Muscle of leg (tissue), 11 donors: ENCODE results near the gene KBTBD13. TPM values are rescaled to one million over a fixed set of nuclear protein-coding genes. Genes with fewer than 3 reads are reported as not detected.

Source experiments
- DNase-seq: peaks from one replicate; pipeline ENCODE4 v3.0.0; 2013
- H3K27ac ChIP-seq: one replicate; pipeline ENCODE4 v1.5.1; 2013; ENCODE audit warnings: mild to moderate bottlenecking, low read length, control low read depth
- H3K27me3 ChIP-seq: one replicate; pipeline ENCODE4 v1.6.1; 2013; ENCODE audit warnings: low read length; ENCODE audit not compliant: control insufficient read depth, insufficient read depth
- H3K36me3 ChIP-seq: one replicate; pipeline ENCODE4 v1.6.1; 2013; ENCODE audit warnings: low read length; ENCODE audit not compliant: control insufficient read depth, insufficient read depth
- H3K4me1 ChIP-seq: one replicate; pipeline ENCODE4 v1.6.1; 2013; ENCODE audit warnings: low read length; ENCODE audit not compliant: control insufficient read depth, insufficient read depth
- H3K4me3 ChIP-seq: one replicate; pipeline ENCODE4 v1.5.1; 2013; ENCODE audit warnings: low read length, control low read depth
- H3K9me3 ChIP-seq: replicated peaks from 2 replicates; pipeline ENCODE4 v1.6.1; 2013; ENCODE audit warnings: low read depth, low read length; ENCODE audit not compliant: control insufficient read depth
- WGBS: methylation state at CpG from one replicate; pipeline ENCODE4 v1.1.5; 2013; ENCODE audit warnings: missing lambda C conversion rate; ENCODE audit not compliant: insufficient coverage; 5-methylcytosine and 5-hydroxymethylcytosine counted together
- polyA plus RNA-seq, 8 donors: library from polyadenylated mRNA; unstranded; fragments of 120-200 nt; gene quantifications; one replicate each; pipeline versions ENCODE4 v1.2.1 to v1.2.3, GENCODE V29; 2013; ENCODE audit warnings: inconsistent platforms in 1 of 8, low replicate concordance in 1 of 8; ENCODE audit not compliant: insufficient read length in 8 of 8, insufficient read depth in 1 of 8
- total RNA-seq: library from RNA; stranded (reverse); fragments of 120-200 nt; gene quantifications from one replicate; pipeline ENCODE4 v1.2.4, GENCODE V29; 2013

The KBTBD13 gene
- total and polyA plus RNA-seq, 9 donors = 0.48 to 2.5 (median 1.6) TPM

DNA sequence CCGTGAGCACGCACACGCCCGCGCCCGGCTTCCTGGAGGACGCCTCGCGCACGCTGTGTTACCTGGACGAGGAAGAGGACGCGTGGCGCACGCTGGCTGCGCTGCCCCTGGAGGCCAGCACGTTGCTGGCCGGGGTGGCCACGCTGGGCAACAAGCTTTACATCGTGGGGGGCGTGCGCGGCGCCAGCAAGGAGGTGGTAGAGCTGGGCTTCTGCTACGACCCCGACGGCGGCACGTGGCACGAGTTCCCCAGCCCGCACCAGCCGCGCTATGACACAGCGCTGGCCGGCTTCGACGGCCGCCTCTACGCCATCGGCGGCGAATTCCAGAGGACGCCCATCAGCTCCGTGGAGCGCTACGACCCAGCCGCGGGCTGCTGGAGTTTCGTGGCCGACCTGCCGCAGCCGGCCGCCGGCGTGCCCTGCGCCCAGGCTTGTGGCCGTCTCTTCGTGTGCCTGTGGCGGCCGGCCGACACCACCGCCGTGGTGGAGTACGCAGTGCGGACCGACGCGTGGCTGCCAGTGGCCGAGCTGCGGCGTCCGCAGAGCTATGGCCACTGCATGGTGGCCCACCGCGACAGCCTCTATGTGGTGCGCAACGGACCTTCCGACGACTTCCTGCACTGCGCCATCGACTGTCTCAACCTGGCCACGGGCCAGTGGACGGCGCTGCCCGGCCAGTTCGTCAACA, 890 bp downstream of the KBTBD13 start:
- Histone ChIP-seq H3K36me3 (no peaks in the 10 kb centered on the region), H3K9me3 (no peaks in the 10 kb centered on the region), H3K27ac (no peak overlapping the region), H3K4me3 (no peak overlapping the region), H3K27me3 (peaks cover 22% of the 10 kb centered on the region), H3K4me1 (peaks cover 28% of the 10 kb centered on the region)
- DNase-seq = no peak
- WGBS = 54% methylated on average over 85 of the region's 85 CpGs

DNA sequence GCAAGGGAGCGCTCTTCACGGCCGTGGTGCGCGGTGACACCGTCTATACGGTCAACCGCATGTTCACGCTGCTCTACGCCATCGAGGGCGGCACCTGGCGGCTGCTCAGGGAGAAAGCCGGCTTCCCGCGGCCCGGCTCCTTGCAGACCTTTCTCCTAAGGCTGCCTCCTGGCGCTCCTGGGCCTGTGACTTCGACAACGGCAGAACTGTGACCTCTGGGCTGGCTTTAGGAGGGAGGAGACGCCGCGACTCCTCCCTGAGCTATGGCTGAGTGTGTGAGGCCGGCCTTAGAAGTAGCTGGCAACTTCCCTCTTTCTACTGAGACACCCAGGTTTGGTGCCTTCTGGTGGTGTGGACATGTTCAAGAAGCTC, 1.4 kb downstream of the KBTBD13 start:
- DNase-seq = peak; percentile 68
- Histone ChIP-seq H3K9me3 (no peaks in the 10 kb centered on the region), H3K27me3 (peaks cover 23% of the 10 kb centered on the region), H3K4me1 (peaks cover 31% of the 10 kb centered on the region), H3K36me3 (no peaks in the 10 kb centered on the region), H3K4me3 (no peak overlapping the region), H3K27ac (no peak overlapping the region)
- 6% methylated on average over 21 of the region's 24 CpGs for WGBS

DNA sequence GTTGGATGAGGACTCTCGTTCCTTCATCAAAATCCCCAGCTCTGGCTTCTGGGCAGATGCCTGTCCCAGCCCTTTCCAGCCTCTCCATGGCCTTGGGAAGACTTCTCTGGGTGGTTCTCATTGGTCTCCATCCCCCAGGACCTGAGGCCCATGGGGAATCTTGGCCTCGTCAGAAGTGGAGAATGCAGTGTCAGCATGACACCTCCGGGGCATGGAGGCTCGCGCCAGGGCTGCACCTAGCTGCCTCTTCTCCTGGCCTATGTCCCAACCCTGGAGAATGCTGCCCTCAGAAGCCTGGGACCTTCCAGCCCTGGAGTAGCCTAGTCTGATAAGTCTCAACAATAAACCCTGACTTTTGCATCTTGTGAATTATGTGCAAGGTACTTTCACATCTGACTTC, 3.0 kb downstream of the KBTBD13 start:
- H3K4me1 ChIP-seq = peaks cover 35% of the 10 kb centered on the region
- WGBS = 71% methylated on average over 5 of the region's 5 CpGs
- no peak overlapping the region for H3K27ac ChIP-seq

DNA sequence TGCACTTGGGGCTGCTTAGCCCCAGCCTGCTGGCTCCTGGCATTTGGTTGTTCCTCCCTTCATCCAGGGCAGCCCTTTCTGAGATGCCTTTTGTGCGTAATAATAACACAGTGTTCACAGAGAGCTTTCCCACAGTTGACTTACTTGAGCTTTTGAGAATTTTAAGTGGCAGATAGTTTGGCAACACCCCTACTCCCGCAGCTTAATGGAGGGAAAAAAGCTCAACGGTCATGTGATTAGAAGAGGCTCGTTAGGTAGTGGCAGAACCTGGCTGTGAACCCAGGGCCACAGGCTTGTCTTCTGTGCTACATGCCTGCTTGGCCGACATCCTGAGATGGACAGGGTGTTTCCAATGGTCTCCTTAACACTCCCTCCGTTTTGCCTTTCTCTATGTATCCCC, 4.7 kb downstream of the KBTBD13 start:
- no peaks in the 10 kb centered on the region for H3K36me3 ChIP-seq
- H3K4me1 ChIP-seq = peaks cover 41% of the 10 kb centered on the region
- no peak overlapping the region for H3K4me3 ChIP-seq
- no peak overlapping the region for H3K27ac ChIP-seq
- H3K9me3 ChIP-seq = no peaks in the 10 kb centered on the region
- WGBS = 67% methylated on average over 4 of the region's 6 CpGs
- H3K27me3 ChIP-seq = peaks cover 28% of the 10 kb centered on the region
- DNase-seq = no peak

More for the DNA sequence above, 3.0 kb downstream of the KBTBD13 start:
- Histone ChIP-seq H3K9me3 (no peaks in the 10 kb centered on the region), H3K4me3 (no peak overlapping the region), H3K36me3 (no peaks in the 10 kb centered on the region), H3K27me3 (peaks cover 25% of the 10 kb centered on the region)
- no peak for DNase-seq

DNA sequence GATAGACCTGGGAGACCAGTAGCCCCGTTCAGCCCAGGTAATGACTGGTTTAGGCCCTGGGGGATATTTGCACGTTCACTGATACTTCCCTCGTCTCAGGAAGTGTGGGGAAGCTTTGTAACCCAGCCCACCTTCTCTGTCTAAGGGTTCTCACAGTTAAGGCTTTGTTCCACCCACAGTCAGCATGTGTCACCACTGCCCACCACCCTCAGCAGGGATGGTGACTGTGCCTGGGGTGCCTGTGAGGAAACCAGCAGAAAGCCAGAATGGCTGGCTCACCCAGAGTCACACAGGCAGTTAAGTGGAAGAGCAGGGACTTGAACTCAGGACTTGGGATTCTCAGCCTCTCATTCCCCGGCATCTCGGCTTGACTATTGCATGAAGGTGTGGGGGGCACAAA, 5.2 kb downstream of the KBTBD13 start:
- no peak for DNase-seq
- no peaks in the 10 kb centered on the region for H3K36me3 ChIP-seq
- peaks cover 25% of the 10 kb centered on the region for H3K27me3 ChIP-seq
- no peak overlapping the region for H3K4me3 ChIP-seq
- H3K4me1 ChIP-seq = peaks cover 39% of the 10 kb centered on the region
- no peaks in the 10 kb centered on the region for H3K9me3 ChIP-seq
- no peak overlapping the region for H3K27ac ChIP-seq
- no CpG with 5 or more reads among the region's 5 CpGs for WGBS

DNA sequence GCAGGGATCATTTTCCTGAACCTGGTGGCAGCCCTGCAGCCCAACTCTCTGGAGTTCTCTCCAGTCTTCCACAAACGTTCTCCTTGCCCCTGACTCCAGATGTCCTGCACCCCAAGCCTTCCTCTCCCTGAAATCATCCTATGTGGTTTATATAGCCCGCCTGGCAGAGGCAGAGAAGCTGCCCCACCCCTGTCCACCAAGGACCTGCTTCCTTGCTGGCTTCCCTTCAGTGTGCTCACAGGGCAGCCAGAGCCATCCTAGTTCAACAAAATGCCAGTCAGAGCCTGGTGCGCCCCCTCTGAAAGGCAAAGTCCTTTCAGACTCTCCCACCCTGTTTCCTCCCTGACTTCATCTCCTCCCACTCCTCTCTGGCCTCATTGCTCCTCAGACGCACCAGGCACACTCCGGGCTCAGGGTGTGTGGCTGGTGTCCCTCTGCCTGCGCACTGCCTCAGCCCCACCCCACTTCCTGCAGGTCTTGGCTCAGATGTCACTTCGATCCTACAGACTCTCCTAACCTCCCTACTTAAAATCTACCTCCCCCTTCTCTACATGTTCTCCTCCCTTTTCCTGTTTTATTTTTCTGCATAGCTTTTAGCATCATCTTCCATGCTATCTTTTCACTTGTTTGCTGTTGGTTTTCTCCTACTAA, 5.9 kb downstream of the KBTBD13 start:
- WGBS = 12% methylated on average over 7 of the region's 7 CpGs
- Histone ChIP-seq H3K4me3 (no peak overlapping the region), H3K27me3 (peaks cover 22% of the 10 kb centered on the region), H3K36me3 (no peaks in the 10 kb centered on the region), H3K4me1 (peaks cover 43% of the 10 kb centered on the region), H3K9me3 (no peaks in the 10 kb centered on the region), H3K27ac (no peak overlapping the region)
- no peak for DNase-seq

DNA sequence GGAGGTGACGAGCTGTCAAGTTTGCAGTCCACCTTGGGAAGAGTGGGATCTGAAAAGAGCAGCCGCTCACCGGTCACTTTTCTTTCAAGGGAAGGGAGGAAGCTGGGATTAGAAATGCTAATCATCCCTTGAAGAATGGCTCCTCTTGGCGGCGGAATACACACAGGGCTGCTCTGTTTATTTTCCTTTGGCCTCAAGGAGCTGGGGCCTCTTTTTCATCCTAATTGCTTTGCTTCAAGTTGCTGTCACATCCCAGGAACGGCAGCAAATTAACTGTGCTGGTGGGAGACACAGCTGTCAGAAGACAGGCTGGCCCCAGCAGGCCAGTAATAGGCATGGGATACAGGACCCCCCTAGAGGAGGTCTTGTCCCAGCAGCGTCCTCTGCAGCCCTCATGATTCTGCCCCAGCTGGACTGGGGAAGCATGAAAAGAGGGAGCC, 6.7 kb downstream of the KBTBD13 start:
- Histone ChIP-seq H3K4me1 (peaks cover 44% of the 10 kb centered on the region), H3K9me3 (no peaks in the 10 kb centered on the region), H3K27ac (no peak overlapping the region), H3K4me3 (no peak overlapping the region), H3K27me3 (peaks cover 14% of the 10 kb centered on the region), H3K36me3 (no peaks in the 10 kb centered on the region)
- WGBS = 12% methylated on average over 4 of the region's 7 CpGs
- no peak for DNase-seq

DNA sequence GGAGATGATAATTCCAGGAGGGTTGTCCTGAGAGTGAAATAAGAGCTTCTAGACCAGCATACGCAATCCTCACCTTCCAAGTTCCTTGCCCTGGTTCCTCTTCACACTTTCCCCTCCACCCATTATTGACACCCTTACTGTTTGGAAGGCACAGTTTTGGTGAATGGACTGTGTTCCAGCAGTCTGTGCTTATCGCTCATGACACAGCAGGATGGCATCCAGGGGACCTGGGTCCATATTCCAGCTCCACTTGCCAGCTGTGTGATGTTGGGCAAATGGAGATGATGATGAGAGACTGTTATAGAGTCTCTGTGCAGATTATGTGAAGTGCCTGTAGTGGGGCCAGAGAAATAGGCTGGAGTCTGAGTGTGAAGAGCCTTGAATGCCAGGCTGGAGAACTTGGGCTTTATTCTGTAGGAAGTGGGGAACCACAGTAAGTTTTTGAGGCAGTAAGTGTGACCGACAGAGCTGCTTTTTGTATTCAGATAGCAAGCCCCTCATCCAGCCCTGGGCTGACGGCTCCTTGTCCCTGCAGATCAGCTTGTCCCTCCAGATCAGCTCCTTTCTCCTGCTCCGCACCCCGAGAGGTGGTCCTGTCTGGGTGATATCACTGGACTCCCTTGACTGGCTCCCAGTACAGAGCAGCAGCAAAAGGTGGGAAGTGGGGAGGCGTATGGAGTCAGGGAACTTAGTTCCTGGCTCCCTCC, 8.1 kb downstream of the KBTBD13 start:
- WGBS = 82% methylated on average over 5 of the region's 7 CpGs
- Histone ChIP-seq H3K36me3 (no peaks in the 10 kb centered on the region), H3K27me3 (peaks cover 10% of the 10 kb centered on the region), H3K27ac (no peak overlapping the region), H3K4me1 (peaks cover 56% of the 10 kb centered on the region), H3K9me3 (no peaks in the 10 kb centered on the region), H3K4me3 (no peak overlapping the region)
- no peak for DNase-seq

DNA sequence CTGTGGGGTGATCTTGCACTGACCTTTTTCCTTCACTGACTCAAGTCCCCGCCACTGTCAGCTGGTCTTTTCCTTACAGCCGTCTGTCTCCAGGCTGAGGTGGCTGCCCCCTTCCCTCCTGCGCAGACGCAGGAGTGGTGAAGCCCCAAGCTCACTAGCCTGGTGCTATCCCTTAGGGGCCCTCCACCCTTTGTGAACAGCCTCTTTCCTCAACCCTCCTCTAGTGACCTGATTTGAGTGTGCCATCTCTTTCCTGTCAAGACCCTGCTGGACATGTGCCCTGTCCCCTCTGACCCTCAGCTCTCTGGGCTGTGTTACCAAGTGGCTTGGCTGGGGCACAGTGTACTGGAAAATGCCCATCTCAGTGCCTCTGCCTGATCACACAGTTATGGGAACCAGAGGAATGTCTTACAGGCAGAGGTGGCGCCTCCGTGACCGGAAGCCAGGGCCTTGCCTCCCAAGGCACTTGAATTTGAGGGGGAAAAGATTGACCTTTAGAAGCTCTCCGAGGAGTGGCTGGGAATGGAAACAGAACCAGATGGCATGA, 8.7 kb downstream of the KBTBD13 start:
- no peak overlapping the region for H3K4me3 ChIP-seq
- H3K27ac ChIP-seq = no peak overlapping the region
- no peaks in the 10 kb centered on the region for H3K36me3 ChIP-seq
- H3K4me1 ChIP-seq = peaks cover 56% of the 10 kb centered on the region
- DNase-seq = no peak
- no peaks in the 10 kb centered on the region for H3K9me3 ChIP-seq
- 61% methylated on average over 4 of the region's 8 CpGs for whole genome bisulfite sequencing
- peaks cover 10% of the 10 kb centered on the region for H3K27me3 ChIP-seq

DNA sequence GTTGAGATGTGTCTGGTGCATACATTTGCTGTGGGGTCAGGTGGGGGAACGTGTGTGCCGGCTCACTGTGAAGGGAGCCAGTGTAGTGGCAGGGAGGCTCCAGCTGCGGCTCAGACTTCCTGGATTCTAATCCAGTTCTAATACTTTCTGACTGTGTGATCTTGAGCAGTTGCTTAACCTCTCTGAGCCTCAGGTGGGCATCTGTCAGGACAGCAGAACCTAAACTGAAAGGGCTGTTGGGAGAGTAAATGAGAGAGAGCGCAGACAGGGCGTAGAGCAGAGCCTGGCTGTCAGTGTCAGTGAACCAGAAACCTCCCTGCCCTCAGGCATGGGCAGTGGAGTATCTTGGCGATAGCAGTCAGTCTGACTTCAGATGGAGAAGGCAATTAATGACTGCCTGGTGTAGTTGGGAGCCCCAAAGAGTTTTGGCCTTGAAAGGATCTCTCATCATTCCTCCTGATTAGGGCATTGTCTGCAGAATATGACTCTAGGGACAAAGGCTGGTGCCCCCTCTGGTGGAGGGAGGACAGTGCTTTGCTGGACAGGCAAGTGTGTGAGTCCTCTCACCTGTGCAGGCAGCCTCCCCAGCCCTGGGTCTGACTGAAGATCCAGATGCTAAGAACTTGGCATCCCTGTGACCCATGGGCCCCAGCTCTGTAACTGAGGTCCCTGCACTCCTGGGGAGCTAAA, 9.6 kb downstream of the KBTBD13 start:
- H3K27me3 ChIP-seq = peaks cover 10% of the 10 kb centered on the region
- peaks cover 56% of the 10 kb centered on the region for H3K4me1 ChIP-seq
- 71% methylated on average over 4 of the region's 6 CpGs for WGBS
- H3K9me3 ChIP-seq = no peaks in the 10 kb centered on the region
- no peak overlapping the region for H3K27ac ChIP-seq
- H3K4me3 ChIP-seq = no peak overlapping the region
- H3K36me3 ChIP-seq = no peaks in the 10 kb centered on the region
- no peak for DNase-seq
